Cardiac muscle cell (in vitro differentiated cells and primary cell): Measurements from ENCODE around the gene FGFR2. TPM values are rescaled to one million over a fixed set of nuclear protein-coding genes. Genes with fewer than 3 reads are reported as not detected.

ENCODE experiments used
- DNase-seq, 2 donors: peaks; one replicate each; pipeline versions ENCODE4 v3.0.0 to v3.0.0-alpha.2; 2010 to 2017; ENCODE audit warnings: low read depth in 1 of 2, low spot score in 1 of 2
- H3K27ac ChIP-seq: fragments of 200-600 bp; sonication (generic); 2 replicates; pipeline ENCODE4 v1.5.1; 2016
- H3K27me3 ChIP-seq: fragments of 200-600 bp; sonication (generic); 2 replicates; pipeline ENCODE4 v1.6.0; 2016; ENCODE audit warnings: control low read depth
- H3K36me3 ChIP-seq: fragments of 200-600 bp; sonication (generic); 2 replicates; pipeline ENCODE4 v1.5.1; 2016; ENCODE audit warnings: control low read depth
- H3K4me1 ChIP-seq: fragments of 200-600 bp; sonication (generic); 2 replicates; pipeline ENCODE4 v1.8.1; 2017; ENCODE audit warnings: low read depth, mild to moderate bottlenecking, mixed run types
- H3K4me3 ChIP-seq: fragments of 200-600 bp; sonication (generic); 2 replicates; pipeline ENCODE4 v1.5.1; 2016; ENCODE audit warnings: mild to moderate bottlenecking
- H3K9me3 ChIP-seq: fragments of 200-600 bp; sonication (generic); 2 replicates; pipeline ENCODE4 v1.5.1; 2017; ENCODE audit warnings: low read depth, mild to moderate bottlenecking, control low read depth
- polyA plus RNA-seq: library from polyadenylated mRNA; unstranded; fragments of >200 nt; fragmentation: Nextera tagmentation; extraction: Ambion mirVana; gene quantifications from 2 replicates; pipeline ENCODE4 v1.2.1, GENCODE V29; 2016
- total RNA-seq: library from RNA; depleted of rRNA; stranded (reverse); fragments of >200 nt; gene quantifications from 2 replicates; pipeline ENCODE4 v1.2.3, GENCODE V29; 2016
- TF ChIP-seq, protein P1 (sequence below): IDR thresholded peaks from 2 replicates; pipeline ENCODE4 v1.5.1; 2012; ENCODE audit warnings: low read depth, mild to moderate bottlenecking, low read length

Gene FGFR2
- total and polyA plus RNA-seq, 2 experiments from 2014 or later = 47.5 to 50.6 TPM

GRCh38 chr10:121493521-121493920 is 104.7 kb downstream of the FGFR2 start:
- peaks cover 4% of the 10 kb centered on the region for H3K36me3 ChIP-seq
- no peaks in the 10 kb centered on the region for H3K27me3 ChIP-seq
- no peaks in the 10 kb centered on the region for H3K9me3 ChIP-seq
- H3K4me1 ChIP-seq = peaks cover 5% of the 10 kb centered on the region
- H3K27ac ChIP-seq = no peak overlapping the region
- DNase-seq = no peak
- H3K4me3 ChIP-seq = no peak overlapping the region
- TF ChIP-seq, protein P1, sequence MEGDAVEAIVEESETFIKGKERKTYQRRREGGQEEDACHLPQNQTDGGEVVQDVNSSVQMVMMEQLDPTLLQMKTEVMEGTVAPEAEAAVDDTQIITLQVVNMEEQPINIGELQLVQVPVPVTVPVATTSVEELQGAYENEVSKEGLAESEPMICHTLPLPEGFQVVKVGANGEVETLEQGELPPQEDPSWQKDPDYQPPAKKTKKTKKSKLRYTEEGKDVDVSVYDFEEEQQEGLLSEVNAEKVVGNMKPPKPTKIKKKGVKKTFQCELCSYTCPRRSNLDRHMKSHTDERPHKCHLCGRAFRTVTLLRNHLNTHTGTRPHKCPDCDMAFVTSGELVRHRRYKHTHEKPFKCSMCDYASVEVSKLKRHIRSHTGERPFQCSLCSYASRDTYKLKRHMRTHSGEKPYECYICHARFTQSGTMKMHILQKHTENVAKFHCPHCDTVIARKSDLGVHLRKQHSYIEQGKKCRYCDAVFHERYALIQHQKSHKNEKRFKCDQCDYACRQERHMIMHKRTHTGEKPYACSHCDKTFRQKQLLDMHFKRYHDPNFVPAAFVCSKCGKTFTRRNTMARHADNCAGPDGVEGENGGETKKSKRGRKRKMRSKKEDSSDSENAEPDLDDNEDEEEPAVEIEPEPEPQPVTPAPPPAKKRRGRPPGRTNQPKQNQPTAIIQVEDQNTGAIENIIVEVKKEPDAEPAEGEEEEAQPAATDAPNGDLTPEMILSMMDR = no peak

DNA sequence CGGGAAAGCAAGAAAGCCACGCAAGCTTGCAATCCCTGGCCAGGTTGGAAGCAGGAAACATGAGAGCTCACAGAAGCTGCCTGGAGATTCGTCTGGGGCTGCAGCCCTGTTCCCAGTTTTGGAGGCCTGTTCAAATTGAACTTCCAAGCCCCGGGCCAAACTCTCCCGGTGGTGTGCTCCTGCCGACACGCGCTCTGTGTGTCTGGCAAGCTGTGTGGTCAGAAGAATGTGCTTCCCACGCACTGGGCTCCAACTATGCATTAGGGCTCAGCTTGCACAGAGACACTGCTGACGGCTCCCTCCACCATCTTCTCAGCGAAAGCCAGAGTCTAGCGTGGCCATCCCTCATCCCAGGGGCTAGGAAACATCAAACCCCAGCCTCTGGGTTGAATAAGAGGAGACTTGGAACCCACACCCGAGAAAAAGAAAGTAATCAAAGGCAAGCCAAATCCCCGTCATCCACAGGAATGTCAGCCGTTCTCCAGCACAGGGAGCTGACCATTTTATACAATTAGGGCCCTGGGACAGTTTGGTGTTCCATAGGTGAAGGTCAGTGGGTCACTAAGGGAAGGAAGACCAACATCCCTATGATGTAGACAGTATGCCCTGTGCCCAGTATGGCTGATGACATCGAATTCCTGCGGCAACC is 107.2 kb downstream of the FGFR2 start:
- no peaks in the 10 kb centered on the region for H3K27me3 ChIP-seq
- TF ChIP-seq, protein P1 = no peak
- no peaks in the 10 kb centered on the region for H3K9me3 ChIP-seq
- H3K36me3 ChIP-seq = peaks cover 3% of the 10 kb centered on the region
- H3K4me3 ChIP-seq = no peak overlapping the region
- peaks cover 5% of the 10 kb centered on the region for H3K4me1 ChIP-seq
- DNase-seq = peak in 1 of 2 donors; percentile 66
- H3K27ac ChIP-seq = no peak overlapping the region

GRCh38 chr10:121485436-121486139 is 112.7 kb downstream of the FGFR2 start:
- DNase-seq = no peak
- TF ChIP-seq, protein P1 = no peak
- peaks cover 5% of the 10 kb centered on the region for H3K4me1 ChIP-seq
- H3K27me3 ChIP-seq = no peaks in the 10 kb centered on the region
- no peaks in the 10 kb centered on the region for H3K9me3 ChIP-seq
- H3K27ac ChIP-seq = no peak overlapping the region
- peaks cover 14% of the 10 kb centered on the region for H3K36me3 ChIP-seq
- no peak overlapping the region for H3K4me3 ChIP-seq

DNA sequence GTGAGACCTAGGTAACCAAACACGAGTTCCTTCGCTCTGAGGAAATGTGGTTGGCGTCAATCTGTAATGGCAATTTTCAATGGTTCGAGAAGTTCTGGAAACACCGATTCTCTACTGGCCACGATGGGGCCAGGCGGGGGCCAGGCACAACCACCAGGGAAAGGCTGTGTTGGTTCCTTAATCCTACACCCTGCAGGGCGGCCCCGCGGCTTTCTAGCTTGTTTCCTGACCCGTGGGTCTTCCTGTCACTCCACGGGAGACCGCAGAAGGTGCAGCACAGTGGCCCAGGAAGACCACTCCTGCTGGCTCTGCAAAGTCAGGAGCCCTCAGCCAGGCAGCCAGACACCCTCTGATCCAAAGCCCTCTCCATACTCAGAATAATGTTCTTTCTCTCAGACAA is 113.4 kb downstream of the FGFR2 start:
- Histone ChIP-seq H3K27me3 (no peaks in the 10 kb centered on the region), H3K4me1 (peaks cover 5% of the 10 kb centered on the region), H3K4me3 (no peak overlapping the region), H3K36me3 (peaks cover 21% of the 10 kb centered on the region), H3K27ac (no peak overlapping the region), H3K9me3 (no peaks in the 10 kb centered on the region)
- TF ChIP-seq, protein P1 = no peak
- no peak for DNase-seq

- Histone ChIP-seq H3K4me1 (peaks cover 5% of the 10 kb centered on the region), H3K4me3 (no peak overlapping the region), H3K9me3 (no peaks in the 10 kb centered on the region), H3K36me3 (peaks cover 24% of the 10 kb centered on the region), H3K27me3 (no peaks in the 10 kb centered on the region), H3K27ac (no peak overlapping the region)
- DNase-seq = no peak
- TF ChIP-seq, protein P1 = no peak
Measured at GRCh38 chr10:121484401-121484800, 113.8 kb downstream of the FGFR2 start.
